GM12801 (cell line): ENCODE data around the gene PRDM16.

ENCODE experiments used
- TF ChIP-seq, protein P1 (sequence below): IDR thresholded peaks from one replicate; pipeline ENCODE4 v1.5.1; 2011; ENCODE audit warnings: control low read depth; ENCODE audit not compliant: insufficient read length; ENCODE audit errors: extremely low read depth

The PRDM16 gene

DNA sequence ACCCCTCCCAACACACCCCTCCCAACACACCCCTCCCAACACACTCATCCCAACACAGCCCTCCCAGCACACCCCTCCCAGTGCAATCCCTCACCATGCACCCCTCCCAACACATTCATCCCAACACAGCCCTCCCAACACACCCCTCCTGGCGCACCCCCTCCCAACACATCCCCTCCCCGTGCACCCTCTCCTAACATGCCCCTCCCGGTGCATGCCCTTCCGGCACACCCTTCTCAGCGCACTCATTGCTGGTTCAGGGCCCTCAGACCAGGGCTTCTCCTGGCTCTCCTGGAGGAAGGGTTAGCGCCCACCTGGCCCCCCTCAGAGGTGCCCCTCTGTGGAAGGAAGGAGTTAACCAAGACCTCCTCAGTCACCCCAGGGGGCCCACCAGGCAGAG, 310.9 kb downstream of the PRDM16 start:
- TF ChIP-seq, protein P1, sequence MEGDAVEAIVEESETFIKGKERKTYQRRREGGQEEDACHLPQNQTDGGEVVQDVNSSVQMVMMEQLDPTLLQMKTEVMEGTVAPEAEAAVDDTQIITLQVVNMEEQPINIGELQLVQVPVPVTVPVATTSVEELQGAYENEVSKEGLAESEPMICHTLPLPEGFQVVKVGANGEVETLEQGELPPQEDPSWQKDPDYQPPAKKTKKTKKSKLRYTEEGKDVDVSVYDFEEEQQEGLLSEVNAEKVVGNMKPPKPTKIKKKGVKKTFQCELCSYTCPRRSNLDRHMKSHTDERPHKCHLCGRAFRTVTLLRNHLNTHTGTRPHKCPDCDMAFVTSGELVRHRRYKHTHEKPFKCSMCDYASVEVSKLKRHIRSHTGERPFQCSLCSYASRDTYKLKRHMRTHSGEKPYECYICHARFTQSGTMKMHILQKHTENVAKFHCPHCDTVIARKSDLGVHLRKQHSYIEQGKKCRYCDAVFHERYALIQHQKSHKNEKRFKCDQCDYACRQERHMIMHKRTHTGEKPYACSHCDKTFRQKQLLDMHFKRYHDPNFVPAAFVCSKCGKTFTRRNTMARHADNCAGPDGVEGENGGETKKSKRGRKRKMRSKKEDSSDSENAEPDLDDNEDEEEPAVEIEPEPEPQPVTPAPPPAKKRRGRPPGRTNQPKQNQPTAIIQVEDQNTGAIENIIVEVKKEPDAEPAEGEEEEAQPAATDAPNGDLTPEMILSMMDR = no peak

DNA sequence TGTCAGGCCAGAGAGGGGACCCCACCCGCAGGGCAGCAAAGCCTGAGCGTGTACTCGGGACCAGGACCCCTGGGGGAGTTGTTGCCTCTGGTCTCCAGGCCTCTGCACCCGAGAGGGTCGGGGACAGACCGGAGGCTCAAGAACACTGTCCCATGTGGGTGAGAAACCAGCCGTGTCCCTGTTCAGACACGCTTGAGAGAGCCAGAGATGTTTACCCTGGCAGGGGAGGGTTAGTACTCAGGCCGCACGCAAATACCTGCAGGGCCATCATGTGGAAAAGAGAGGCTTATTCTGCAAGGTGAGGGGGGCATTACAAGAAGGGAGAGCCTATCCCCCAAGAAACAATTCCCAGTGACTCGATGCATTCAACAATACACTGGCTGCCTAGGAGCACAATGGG, 311.5 kb downstream of the PRDM16 start:
- TF ChIP-seq, protein P1 = no peak

DNA sequence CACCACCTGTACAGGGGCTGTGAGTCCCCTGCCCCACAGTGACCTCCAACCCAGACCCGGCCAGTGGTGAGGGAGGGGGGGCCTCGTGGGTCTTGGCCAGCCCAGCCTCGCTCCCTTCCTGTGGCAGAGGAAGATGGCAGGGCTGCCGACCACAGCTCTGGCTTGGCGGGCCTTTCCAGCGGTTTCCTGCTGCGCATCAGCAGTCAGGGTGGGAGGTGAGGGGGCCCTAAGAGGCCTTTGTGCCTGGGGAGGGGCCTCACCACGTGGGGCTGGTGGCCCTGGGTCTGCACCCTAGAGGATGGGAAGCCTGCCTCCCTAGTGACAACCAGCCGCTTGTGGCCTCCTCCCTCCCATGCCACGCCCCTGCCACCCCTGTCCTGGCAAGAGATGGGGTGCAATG, 312.9 kb downstream of the PRDM16 start:
- TF ChIP-seq, protein P1 = no peak

DNA sequence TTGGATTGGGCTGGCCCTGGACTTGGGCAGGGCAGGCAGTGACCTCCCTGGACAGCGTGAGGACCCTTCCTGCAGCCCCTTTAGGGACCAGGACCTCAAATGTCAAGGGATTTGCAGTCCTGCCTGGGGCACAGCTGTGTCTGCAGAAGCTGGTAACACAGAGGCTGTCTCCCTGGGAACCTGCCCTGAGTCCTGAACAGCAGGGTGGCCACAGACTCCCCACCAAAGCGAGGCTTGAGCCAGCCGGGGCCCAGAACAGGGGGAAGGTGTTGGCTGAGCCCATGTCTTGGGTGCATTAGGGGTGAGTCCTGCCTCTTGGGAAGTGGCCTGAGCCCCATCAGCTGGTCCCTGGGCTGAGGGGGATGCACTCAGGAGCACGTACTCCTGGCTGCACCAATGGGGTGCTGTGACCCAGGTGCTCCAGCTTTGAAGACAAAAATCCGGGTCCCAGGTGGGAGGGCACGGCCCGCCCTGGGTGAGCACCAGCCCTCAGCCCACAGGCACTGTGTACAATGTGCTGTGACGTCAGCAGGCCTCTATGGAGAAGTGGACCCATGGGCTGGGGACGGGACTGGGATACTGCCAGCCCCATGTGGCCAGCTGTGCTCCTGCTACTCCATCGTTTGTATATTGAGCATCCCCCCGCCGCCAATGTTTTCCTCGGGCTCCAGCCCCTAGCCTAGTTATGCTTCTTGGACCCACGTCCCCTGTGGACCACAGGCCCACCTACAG, 313.5 kb downstream of the PRDM16 start:
- TF ChIP-seq, protein P1 = no peak

DNA sequence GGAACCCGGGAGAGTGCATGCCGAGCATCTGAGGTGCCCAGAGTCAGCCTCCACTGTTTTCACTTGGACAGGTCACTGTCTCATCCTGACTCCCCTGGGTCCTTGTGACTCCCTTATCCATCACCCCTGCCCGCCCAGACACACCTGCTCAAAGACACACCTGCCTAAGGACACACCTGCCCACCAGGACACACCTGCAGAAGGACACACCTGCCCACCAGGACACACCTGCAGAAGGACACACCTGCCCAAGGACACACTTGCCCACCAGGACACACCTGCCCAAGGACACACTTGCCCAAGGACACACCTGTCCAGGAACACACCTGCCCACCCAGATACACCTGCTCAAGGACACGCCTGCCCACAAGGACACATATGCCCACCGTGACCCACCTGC, 314.7 kb downstream of the PRDM16 start:
- TF ChIP-seq, protein P1 = no peak

DNA sequence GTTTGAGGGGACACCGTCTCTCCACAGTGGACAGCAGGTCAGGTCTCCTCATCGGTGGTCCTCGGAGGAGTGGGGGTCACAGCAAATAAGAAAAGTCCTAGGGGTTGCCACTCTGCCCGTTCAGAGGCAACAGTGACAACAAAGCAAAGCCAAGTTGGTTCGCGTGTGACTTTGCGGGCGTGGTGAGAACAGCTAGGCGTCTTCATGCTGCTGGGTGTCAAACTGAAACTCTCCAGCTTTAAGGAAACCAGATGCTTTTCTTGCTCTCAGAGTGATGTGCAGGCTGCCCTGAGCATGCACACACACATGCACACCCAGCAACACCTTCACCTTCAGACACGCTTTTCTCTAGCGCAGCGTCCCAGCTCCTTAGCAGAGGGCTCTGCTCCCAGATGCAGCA, 315.4 kb downstream of the PRDM16 start:
- TF ChIP-seq, protein P1 = no peak

DNA sequence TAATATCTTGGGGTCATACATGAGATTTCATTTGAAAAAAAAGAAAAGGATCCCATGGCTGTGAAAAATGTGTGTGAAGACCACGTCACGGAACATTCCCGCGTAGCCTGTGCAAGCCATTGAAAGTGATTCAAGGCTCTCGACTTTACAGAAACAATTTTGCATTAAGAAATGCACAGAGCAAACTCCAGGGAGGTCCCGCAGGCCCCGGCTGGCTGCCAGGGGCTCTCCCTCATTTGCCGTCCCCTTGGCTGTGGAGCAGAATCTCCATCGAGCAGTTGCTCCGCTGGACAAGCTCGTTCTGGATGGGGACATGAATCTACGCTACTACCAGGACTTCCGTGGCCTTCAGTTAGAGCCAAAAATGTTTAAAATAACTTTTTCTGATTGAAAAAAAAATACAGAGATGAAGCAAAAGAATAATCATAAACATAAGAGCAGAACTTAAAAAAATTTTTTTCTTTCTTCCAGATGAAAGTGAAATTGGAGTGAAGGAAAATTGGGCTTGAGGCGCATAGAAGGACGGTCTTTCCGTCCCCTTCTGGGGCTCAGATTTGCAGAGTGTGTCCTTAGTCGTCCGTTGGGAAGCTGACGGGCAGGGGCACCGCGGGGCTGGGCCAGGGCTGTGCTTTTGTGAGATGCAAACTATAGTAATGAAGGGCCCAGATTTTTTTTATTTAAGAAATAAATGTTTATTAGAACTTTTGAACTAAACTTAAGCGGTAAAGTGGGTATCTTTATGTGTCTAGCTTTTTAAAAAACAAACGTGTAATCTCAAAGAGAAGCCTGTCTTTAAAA, 317.4 kb downstream of the PRDM16 start:
- TF ChIP-seq, protein P1 = no peak
